ENCODE data around the gene FBXO33.

FBXO33 gene, protein sequence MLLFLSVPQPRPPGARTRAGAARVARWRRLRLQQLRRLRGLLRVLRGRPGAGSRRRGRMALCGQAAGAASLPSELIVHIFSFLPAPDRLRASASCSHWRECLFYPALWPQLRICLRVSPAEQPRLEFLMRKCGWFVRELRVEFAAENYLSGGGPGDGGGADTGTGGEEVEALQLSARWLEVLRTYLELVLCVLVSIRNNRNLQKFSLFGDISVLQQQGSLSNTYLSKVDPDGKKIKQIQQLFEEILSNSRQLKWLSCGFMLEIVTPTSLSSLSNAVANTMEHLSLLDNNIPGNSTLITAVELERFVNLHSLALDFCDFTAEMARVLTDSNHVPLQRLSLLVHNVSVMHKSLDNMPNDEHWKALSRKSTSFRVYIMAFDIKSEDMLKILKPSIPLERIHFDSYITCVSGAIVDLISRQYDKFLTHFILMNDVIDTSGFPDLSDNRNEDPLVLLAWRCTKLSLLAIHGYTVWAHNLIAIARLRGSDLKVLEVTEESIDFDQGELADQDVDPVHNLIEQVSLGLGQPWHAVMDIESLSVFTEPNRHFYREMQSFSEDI

DNA sequence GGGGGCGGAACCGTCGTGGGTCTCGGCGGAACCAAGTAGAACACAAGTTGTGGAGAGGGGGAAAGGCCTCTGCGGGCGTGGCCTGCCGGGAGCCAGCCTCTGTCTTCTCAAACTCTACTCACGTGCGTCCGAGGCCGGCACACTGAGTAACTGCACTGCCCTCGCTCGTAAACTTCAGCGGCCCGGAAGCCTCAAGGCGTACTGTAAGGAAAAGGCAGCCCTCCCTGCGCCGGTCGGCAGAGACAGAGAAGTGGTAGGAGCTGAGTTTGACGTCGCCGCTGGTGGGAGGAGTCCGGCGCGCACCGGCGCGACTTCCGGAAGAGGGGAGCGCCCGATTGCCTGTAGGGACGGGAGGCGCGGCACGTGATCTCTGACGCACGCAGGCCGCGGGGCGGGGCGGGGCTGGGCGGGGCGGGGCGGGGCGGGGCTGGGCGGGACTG, at the start of gene FBXO33:
FBXO33 (minus strand) TSS at position 255 of the 440 bp plus-strand sequence. CDS start 271 bp downstream, outside the sequence.
- DNase-seq: peak; percentile 97

DNA sequence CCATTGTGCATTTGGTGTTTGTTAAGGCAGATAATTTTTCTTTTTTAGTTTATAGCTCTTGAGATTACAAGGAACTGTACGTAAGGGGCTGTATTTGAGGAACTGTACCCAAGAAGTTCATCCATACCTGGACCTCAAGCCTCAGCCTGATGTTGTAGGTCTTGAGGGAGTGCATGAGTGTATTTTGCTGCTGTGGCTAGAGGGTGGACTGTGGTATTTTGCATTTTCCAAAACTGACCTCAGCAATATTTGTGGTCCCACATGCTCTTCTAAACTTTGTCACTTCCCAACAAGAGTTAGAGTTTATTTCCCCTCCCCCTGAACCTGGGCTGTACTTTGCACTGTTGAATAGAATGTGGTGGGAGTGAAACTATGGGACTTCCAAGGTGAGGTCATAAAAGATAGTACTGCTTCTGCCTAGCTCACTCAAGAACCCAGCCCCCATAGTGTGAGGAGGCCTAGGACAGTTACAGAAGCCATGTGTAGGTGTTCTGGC, 42.2 kb upstream of the FBXO33 start:
- DNase-seq: no peak

DNA sequence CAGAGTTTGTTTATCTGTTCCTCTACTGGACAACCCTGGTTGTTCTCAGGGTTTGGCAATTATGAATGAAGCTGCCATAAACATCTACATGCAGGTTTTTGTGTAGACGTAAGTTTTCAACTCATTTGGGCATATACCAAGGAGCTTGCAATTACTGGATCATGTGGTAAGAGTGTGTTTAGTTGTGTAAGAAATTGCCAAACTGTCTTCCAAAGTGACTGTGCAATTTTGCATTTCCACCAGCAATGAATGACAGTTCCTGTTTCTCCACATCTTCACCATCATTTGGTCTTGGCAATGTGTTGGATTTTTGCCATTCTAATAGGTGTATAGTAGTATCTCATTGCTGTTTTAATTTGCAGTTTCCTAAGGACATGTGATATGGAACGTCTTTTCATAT, 39.8 kb upstream of the FBXO33 start:
- DNase-seq: no peak

DNA sequence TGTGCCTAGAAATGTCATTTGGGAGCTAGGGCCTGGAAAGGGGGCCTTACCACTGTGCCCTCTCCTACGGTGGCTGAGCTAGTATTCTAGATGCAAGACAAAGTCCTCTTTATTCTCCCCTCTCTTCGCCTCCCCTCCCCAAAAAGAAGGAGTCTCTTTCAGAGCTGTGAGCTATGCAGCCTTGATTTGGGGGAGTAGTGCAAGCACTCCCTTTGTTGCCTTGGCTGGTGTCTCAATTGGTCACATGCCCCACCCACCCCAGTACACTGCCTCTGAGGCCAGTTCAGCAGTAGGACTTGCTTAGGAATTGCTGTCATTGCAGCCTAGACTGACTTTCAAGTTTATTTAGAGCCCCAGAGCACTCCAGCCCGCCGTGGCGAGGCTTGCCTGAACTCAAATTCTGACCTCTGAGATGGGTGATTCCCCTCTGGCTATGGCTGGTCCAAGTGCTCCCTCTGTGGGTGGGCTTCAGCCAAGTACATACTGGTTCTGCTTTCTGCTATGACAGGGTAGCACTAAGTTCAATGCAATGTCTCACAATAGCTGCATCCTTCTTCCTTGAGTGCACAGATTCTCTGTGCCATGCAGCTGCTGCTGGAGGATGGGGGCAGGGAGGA, 37.0 kb upstream of the FBXO33 start:
- DNase-seq: no peak

DNA sequence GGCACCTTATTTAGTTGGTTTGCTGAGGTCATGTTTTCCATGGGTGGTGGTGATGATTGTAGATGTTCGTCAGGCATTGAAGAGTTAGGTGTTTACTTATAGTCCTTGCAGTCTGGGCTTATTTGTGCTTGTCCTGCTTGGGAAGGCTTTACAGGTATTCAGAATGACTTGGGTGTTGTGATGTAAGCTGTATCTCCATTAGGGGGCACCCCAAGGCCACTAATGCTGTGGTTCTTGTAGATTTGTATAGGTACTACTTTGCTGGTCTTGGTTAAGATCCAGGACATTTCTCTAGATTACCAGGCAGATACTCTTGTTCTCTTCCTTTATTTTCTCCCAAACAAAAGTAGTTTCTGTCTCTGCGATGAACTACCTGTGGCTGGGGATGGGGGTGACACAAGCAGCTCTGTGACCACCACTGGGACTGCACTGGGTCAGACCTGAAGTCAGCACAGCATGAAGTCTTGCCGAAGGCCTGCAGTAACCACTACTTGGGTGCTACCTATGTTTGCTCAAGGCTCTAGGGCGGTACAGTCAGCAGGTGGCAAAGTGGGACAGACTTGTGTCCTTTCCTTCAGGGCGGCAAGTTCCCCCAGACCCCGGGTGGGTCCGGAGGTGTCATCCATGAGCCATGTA, 35.8 kb upstream of the FBXO33 start:
- peak; percentile 20 for DNase-seq

DNA sequence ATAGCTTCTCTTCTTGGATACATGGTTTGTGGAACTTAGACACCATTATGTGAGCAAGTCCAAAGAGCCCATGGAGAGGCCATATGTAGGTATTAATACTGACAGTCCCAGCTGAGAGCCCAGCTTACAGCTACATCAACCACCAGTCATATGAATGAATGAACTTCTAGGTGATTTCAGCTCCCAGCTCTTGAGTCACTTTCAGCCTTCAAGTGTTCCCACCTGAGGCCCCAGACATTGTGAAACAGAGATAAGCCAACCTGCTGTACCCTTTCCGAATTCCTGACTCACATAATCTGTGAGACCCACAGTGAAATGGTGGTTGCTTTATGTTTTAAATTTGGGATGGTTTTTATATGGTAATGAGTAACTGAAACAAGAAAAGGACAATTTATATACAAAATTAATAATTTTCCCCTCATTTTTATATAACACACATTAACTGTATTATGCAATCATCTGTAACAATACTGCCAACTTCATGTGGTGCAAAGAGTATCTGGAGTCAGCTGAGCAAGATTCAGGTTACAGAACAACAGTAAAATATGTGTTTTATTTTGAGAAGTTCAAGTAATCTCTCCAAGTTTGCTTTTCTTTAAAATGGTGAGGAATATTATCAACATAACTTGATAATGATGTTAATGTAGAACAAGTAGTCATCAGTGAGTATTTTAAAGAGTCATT, 27.7 kb upstream of the FBXO33 start:
- DNase-seq: no peak

DNA sequence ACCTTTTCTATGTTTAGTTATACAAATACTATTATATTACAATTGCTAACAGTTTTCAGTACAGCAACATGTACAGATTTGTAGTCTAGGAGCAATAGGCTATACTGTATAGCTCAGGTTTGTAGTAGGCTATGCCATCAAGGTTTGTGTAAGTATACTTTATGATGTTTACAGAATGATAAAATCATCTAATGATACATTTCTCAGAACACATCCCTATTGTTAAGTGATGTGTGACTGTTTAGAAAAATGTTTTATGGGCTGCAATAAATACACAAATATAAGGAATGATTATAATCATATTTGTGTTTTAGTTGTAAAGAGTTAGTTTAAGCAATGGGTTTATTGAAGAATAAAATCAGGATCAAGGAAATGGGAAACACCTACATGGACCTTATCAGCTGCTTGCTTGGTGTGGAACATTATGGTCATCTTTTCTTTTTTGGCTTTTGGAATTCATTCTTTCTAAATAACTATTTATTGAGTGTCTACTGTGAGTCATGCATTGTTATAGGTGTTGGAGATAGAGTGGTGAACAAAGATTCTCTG, 24.5 kb upstream of the FBXO33 start:
- DNase-seq: no peak

DNA sequence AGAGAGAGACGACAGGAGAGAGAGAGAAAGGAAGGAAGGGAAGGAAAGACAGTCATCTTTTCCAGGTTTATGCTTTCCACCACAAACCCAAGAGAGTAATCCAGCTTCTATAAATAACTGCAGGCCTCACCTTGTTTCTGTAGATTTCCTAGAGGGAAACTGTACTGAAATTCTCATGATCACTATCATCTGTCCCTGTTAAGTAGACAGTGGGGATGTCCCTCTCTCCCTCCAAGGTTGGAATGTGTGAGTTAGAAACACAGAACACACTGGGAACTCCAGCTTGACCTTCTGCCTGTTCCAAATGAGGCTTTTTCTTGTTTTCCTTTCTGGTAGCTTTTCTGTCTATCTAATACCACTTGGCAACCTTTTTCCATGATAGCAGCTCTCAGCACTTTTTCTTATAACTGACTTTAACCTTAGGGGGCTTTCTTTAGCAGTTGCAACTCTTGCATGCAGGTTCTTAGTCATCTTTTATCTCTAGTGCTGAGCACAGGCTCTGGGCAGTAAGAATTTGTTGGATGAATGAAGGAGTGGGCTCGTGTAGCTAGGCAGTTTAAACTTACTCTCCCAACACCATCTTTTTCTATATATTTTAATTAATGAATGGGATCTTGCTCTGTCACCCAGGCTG, 22.8 kb upstream of the FBXO33 start:
- no peak for DNase-seq

DNA sequence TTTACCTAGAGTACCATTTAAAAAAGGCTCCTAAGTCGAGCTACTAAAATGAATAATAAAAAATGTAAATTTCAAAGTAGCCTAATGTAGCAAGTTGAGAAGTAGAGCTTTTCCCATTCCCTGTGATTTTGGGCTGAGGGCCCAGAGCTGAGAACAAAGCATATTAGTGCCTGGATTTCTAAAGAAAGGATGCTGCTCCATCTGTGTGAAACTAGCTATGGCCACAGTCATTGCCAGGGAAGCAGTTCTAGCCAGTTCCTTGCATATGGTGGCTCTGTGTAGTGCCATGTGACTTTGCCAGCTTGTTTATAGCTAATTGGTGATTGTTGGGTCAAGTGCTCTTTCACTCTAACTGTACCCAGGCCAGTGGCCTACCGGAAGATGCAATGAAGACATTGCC, 20.4 kb upstream of the FBXO33 start:
- no peak for DNase-seq

DNA sequence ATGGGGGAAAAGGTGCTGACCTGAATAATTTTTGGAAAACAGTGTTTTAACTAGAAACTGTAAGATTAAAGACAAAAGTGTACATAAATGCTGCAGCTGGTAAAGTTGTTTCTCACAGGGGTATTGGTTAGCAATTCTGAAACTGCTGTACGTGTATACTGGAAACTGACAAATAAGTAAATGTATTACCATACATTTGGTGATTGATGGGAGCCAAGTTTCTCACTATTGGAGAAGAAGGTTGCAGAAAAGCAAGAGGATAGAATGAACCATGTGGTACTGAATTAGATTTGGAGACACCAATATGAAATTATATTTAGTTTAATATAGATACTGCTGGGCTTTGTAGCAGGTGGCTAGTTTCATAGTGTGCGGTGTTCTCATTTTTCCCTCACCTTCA, 19.6 kb upstream of the FBXO33 start:
- DNase-seq: no peak

DNA sequence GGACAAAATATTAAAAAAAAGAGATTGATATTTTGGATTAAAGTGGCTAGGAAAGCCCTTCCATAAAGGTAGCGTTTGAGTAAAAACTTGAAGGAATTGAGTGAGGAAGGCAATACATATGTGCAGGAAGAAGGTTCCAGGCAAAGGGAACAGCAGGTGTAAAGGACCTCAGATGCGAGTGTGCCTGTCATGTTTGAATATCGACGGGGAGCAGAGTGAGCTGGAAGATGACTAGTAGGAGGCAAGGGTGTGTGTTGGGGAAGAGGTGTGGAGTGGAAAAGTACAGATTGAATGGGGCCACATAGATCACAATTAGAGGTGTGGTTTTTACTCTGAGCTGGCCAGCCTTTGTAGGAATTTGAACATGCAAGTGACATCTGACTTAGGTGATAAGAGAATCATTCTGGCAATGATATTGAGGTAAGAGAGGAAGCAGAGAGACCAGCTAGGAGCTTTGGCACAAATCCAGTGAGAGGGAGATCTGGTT, 15.0 kb upstream of the FBXO33 start:
- DNase-seq: no peak

DNA sequence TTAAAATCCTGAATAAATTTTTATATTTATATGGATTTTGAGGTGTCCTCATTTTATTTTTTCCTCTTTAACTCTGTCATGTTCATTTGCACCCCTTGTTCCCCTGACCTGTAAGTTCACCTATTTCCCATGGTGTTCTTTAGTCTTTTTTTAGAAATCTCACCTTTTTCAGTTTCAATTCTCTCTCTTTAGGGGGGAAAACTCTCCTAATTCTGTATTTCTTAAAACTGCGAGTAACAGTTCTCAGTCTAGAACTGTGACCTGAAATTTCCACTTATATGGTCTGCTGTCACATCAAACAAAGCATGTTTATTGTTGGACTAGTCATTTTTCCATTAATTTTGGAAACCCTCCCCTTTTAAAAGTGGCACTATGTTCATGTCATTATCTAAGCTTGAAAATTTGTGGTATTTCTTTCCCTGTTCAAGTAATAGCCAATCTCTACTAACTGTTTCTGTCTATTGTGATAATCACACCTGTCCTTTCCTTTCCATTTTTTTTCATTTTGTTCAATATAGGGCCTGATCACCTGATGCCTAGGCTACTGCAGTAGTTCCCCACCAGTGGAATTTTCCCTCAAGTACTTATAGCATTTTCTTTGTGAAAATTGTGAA, 14.0 kb upstream of the FBXO33 start:
- DNase-seq: no peak

DNA sequence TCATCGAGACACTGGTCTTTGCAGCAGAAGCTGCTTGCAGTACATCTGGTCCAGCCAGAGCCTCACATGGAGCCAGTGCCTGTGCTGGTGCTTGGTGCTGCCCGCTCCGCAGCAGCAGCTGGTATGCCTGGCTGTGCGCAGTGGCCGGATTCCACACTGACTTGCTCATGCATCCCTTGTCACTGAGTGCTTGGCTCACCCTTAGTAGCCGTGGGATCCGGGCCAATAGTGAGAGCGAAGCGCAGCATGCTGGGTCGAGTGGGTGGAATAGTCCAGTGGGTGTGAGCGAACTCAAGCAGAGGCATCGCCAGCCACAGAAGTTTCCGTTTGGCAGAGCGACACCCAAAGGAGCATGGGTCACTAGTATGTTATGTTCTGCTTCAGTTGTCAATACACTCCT, 10.1 kb upstream of the FBXO33 start:
- DNase-seq: no peak

DNA sequence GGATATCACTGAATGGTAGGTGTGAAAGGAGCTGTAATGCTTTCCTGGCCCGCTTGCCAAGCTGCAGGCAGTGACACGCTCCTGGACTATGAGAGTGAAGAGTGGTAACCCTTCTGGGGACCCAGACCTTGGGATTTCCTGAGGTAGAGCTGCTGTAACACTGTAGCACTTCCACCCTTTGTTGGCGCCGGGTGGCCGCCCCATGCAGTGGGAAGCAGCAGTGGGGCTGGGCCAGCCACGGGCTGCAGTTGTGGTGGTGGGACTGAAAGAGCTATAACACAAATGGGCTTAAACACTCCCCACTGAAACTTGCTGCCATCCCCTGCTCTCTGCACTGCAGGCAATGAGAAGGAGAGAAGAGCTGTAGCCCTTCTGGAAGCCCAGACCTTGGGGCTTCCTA, 9.6 kb upstream of the FBXO33 start:
- no peak for DNase-seq

DNA sequence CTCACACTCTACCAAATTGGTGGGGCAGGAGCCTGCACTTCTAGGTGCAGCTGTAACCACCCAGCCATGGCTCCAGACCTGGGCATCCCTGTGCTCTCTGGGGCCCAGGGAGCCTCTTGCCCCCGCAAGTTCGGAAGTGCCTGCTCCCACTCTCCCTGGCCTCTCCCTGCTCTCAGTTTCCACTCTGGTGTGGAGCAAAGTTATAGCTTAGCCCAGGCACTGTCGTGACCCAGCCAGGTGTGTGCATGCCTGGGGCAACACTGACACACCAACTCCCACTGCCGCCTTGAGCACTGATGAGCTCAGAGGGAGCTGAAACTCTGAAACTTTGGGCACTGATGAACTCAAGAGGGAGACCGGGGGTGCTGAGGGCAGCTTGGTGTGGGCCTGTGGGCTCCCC, 8.7 kb upstream of the FBXO33 start:
- no peak for DNase-seq

DNA sequence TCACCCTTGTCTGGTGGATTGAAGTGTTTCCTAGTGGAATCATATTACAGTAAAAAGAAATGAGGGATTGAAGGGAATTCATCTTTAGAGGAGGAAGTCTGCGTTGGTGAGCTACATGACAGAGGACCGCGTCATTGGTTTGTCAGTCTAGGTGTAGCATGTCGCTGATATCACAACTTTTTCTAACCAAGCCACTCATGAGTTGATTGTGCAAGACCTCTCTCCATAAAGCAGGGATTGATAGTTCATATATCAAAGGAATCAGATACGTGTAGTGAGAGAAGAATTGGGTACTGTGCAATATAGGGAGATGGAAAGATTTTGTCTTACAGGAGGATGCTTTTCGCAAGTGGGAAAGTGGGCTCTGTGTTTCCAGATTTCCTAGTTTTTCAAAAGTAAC, 3.0 kb upstream of the FBXO33 start:
- DNase-seq: no peak

DNA sequence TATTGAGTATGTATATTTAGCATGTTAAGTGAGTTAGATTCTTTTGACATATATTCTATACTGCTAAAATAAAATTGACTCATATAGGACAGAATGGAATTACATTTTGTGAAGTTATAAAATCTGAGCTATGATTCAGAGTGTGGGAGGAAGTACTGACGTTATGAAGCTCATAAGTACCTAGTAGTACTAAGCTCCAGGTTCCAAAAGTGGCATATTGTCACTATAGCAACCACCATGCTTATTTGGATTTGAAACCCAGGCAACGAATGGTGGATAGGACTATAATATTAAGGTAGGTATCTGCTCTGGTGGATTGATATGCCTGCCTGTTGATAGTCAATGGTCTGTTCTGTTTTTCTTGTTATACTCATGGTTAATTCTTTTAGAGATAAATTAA, 2.2 kb upstream of the FBXO33 start:
- no peak for DNase-seq

DNA sequence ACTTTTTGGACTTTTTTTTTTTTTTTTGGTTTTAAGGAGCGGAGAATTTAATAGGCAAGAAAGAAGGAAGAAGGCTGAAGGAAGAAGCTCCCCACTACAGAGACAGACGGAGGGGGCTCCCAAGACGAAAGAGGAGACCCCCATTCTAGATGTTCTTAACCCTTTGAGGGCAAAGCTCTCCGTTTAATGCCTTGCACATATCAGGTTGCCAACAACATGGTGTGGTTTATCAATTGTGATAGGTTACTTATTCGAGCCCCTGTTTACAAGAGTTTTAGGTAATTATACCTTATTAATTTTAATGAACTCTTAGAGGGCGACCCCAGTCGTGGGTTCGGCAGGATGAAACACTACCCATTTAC, 1.2 kb upstream of the FBXO33 start:
- DNase-seq: no peak

DNA sequence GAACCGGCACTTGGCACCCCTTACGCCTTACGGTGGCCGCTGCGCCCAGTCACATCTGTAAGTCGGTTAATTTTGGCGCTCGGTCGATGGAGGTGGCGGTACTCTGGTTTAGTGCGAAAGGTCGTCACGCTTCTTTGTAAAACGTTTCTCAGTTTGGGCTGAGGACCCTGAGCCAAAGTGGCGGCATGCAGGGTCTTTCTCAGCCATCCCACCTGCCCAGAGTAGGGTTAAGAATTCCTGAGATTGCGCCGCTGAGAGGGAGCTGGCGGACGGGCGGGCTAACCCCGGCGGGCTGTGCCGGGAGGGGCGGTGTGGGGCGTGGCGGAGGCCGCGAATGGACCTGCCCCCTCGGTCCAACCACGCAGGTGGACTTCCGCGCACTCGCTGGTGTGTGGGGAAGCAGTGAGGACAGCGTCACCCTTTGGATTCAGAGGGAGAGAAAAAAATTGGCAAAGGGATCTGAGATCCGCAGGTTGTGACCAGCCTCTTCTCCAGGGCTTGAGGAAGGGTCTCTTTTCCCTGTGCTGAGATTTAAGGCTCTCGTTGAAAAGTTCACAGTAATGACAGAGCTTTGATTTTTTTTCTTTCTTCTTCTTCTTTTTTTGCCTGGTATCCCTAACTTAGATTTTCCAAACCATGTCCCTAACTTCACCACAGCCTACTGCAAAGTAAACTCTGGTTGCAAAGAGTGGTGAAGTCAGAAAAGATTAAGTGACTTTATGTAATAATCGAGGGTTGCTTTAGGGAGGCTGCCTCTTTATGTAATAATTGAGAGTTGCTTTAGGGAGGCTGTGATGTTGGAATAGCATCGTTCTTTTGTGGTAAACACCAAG, 602 bp upstream of the FBXO33 start:
- peak; percentile 97 for DNase-seq

DNA sequence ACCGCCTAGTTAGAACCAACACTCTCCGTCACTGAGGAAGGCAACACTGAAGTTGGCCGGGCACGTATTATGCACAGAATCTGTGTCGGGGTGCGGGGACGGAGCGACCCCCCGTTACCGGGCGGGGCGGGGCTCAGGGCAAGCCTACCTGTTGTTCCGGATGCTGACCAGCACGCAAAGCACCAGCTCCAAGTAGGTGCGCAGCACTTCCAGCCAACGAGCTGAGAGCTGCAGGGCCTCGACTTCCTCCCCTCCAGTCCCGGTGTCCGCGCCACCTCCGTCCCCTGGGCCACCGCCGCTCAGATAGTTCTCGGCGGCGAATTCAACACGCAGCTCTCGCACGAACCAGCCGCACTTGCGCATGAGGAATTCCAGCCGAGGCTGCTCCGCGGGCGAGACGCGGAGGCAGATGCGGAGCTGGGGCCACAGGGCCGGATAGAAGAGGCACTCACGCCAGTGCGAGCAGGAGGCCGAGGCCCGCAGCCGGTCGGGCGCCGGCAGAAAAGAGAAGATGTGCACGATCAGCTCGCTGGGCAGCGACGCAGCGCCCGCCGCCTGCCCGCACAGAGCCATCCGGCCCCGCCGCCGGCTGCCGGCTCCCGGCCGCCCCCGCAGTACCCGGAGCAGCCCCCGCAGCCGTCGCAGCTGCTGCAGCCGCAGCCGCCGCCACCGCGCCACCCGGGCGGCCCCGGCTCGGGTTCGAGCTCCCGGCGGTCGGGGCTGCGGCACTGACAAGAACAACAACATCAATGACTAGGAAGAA, 636 bp downstream of the FBXO33 start:
- DNase-seq: no peak
